Pancreas (tissue), 10 donors: ENCODE measurements around the gene ACAA1. TPM values are rescaled to one million over a fixed set of nuclear protein-coding genes. Genes with fewer than 3 reads are reported as not detected.
"Not testable (repeated sequence)": the region's sequence is repeated elsewhere in the genome, so short reads cannot be mapped to it uniquely, and the experiment has no call there.

Experiments used
- ATAC-seq, 4 donors: fragments of 200-7000 bp; cut with Tn5 transposase; one replicate each; pipeline versions ENCODE4 v1.8.0 to v1.9.1; 2020; ENCODE audit warnings: mild to moderate bottlenecking in 4 of 4, moderate library complexity in 4 of 4
- DNase-seq, 6 donors: peaks; one replicate each; pipeline ENCODE4 v3.0.0-alpha.2; 2020
- FAIRE-seq: peaks from 2 replicates; lab custom pipeline; 2012; peaks lifted over from hg19 to GRCh38; lab: Jason Lieb, UNC
- H3K27ac ChIP-seq, 4 donors: fragments of 200-600 bp; sonication (generic); 1 replicate in 3 of 4; 2 replicates in 1 of 4; pipeline versions ENCODE4 v1.5.0 to v1.8.0; 2020
- H3K27me3 ChIP-seq, 4 donors: fragments of 200-600 bp; one replicate each; pipeline ENCODE4 v1.8.0; 2021
- H3K36me3 ChIP-seq, 3 donors: fragments of 200-600 bp; sonication (generic) in 1 of 3; one replicate each; pipeline versions ENCODE4 v1.5.0 to v1.8.0; 2020 to 2021
- H3K4me1 ChIP-seq, 3 donors: fragments of 200-600 bp; one replicate each; pipeline ENCODE4 v1.8.0; 2021
- H3K4me3 ChIP-seq, 4 donors: fragments of 200-600 bp; sonication (generic) in 2 of 4; one replicate each; pipeline versions ENCODE4 v1.5.0 to v1.8.0; 2020 to 2021
- H3K9me3 ChIP-seq, 4 donors: fragments of 200-600 bp; one replicate each; pipeline ENCODE4 v1.8.0; 2021
- WGBS, 2 donors: extraction: QIAGEN DNeasy Blood & Tissue Kit; methylation state at CpG; one replicate each; pipeline ENCODE4 v1.1.7; 2013; 5-methylcytosine and 5-hydroxymethylcytosine counted together
- intact Hi-C, 3 donors: fragments of 100-400 bp; cut with DNase I; formaldehyde crosslinking; loops; one replicate each; pipeline versions ENCODE4 v1.11.1 to v1.14.2; 2022
- polyA plus RNA-seq, 2 donors: library from polyadenylated mRNA; stranded (reverse); fragments of 200-250 nt; gene quantifications; one replicate each; pipeline ENCODE4 v1.2.3, GENCODE V29; 2013
- total RNA-seq, 6 donors: library from RNA; stranded (reverse); fragmentation: NEBNext Ultra II Directional in 4 of 6; extraction: Animal tissue kit (Norgen Biotek cat#: 25700) in 4 of 6; gene quantifications; one replicate each; pipeline versions ENCODE4 v1.2.1 to v1.2.4, GENCODE V29; 2021 to 2023
- TF ChIP-seq, protein P1 (sequence below), 4 donors: fragments of 200-600 bp; sonication (generic) in 3 of 4; IDR thresholded peaks; one replicate each; pipeline versions ENCODE4 v1.5.0 to v1.8.0; 2021; ENCODE audit warnings: antibody characterized with exemption in 4 of 4
- donor health status: healthy with polysubstance abuse.
- donor health status: DM: no; HTN: no; CAD: no; lungs with moderate emphysema.
- donor health status: DM: no; HTN: no; CAD: no.
- donor health status: control.
- donor health status: control.
- donor health status: Bipolar disorder and iron deficiency.
- donor health status: DM: yes; HTN: yes; CAD: no.
- donor health status: DM: no; HTN: no; CAD: no.
- donor health status: DM: no; HTN: no; CAD: no.
- donor health status: DM: yes; HTN: yes; CAD: no.

Gene ACAA1
- total and polyA plus RNA-seq, 8 donors: 44.2 to 110 (median 59.3) TPM

DNA sequence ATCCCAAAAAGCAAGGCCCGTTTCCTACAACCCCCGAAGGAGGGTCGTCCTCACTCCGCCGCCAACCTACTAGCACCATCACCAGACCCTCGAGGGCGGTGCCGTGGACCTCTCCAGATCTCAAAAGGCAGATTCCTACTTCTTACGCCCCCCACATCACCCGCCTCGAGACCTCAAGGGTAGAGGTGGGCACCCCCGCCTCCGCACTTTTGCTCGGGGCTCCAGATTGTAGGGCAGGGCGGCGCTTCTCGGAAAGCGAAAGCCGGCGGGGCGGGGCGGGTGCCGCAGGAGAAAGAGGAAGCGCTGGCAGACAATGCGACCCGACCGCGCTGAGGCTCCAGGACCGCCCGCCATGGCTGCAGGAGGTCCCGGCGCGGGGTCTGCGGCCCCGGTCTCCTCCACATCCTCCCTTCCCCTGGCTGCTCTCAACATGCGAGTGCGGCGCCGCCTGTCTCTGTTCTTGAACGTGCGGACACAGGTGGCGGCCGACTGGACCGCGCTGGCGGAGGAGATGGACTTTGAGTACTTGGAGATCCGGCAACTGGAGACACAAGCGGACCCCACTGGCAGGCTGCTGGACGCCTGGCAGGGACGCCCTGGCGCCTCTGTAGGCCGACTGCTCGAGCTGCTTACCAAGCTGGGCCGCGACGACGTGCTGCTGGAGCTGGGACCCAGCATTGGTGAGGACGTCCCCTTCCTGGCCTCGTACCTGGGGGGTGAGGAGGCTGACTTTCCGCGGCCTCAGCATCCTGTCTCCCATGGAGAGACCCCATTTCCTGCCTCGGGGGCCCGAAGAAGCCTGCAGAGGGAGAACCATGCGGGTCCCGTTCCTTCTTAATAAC, 1.6 kb upstream of the ACAA1 start, which contains the start of gene MYD88:
Gene MYD88 (plus strand): TSS at position 313 of the 842 bp plus-strand sequence. CDS start 40 bp downstream, at position 353.
- H3K36me3 ChIP-seq: peaks cover 0 to 8% (median 7%) of the 10 kb centered on the region in 3 donors
- TF ChIP-seq, protein P1, sequence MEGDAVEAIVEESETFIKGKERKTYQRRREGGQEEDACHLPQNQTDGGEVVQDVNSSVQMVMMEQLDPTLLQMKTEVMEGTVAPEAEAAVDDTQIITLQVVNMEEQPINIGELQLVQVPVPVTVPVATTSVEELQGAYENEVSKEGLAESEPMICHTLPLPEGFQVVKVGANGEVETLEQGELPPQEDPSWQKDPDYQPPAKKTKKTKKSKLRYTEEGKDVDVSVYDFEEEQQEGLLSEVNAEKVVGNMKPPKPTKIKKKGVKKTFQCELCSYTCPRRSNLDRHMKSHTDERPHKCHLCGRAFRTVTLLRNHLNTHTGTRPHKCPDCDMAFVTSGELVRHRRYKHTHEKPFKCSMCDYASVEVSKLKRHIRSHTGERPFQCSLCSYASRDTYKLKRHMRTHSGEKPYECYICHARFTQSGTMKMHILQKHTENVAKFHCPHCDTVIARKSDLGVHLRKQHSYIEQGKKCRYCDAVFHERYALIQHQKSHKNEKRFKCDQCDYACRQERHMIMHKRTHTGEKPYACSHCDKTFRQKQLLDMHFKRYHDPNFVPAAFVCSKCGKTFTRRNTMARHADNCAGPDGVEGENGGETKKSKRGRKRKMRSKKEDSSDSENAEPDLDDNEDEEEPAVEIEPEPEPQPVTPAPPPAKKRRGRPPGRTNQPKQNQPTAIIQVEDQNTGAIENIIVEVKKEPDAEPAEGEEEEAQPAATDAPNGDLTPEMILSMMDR (IDR thresholded peaks at IDR 0.05): no peak
- H3K27ac ChIP-seq: peak within 1 kb of the TSS; percentile 83 to 96 (median 94)
- no peaks in the 10 kb centered on the region for H3K9me3 ChIP-seq
- intact Hi-C loops: no loop called here
- peak; percentile 22 to 69 (median 51) for ATAC-seq
- H3K4me3 ChIP-seq: peak within 1 kb of the TSS; percentile 53 to 93 (median 84)
- WGBS, 2 donors: 2% methylated on average over 65 of the region's 65 CpGs
- FAIRE-seq: no peak
- DNase-seq: peak; percentile 62 to 88 (median 76)
- peaks cover 23 to 38% (median 27%) of the 10 kb centered on the region in 3 donors for H3K4me1 ChIP-seq
- H3K27me3 ChIP-seq: no peaks in the 10 kb centered on the region

DNA sequence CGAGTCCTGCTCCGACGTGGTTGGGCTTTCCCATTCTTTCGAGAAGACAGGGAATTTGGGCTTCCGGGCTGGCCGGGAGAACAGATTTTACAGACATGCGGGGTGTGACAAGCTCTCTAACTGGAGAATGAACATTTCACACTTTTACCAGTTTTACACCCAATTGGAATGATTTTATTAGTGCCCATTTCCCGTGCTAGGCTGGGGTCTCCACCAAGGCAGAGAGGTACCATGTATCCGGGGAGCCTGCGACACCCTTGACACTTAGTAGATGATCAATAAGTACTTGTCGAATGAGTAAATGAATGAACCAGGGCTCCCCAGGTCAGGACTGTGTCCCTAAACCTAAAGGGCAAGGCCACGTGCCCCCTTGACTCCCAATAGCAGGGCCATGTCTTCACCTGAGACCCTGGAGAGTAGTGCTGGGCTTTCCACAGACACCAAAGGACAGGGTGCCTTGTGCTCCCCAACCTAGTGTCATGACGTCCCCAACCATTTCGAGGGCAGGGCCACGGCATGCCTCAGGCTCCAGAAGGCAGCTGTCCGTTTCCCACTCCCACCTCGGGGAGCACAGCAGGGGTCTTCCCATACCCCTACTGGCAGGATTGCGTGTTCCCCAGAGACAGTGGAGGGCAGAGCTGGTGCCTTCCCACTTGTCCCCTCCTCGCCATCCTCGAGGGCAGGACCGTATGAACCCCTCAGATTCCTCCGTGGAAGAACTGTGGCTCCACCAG, 855 bp upstream of the ACAA1 start:
- Histone ChIP-seq H3K4me1 (peaks cover 25 to 38% (median 33%) of the 10 kb centered on the region in 3 donors), H3K9me3 (no peaks in the 10 kb centered on the region), H3K27me3 (no peaks in the 10 kb centered on the region), H3K36me3 (peaks cover 0 to 9% (median 8%) of the 10 kb centered on the region in 3 donors), H3K4me3 (peak overlapping the region; percentile 53 to 93 (median 84)), H3K27ac (peak overlapping the region; percentile 83 to 96 (median 94))
- TF ChIP-seq, protein P1 (IDR thresholded peaks at IDR 0.05): no peak
- peak in 3 of 4 donors; percentile 22 to 33 (median 25) for ATAC-seq
- intact Hi-C loops: no loop called here
- 15 to 17% methylated on average over 22 of the region's 22 CpGs for WGBS, 2 donors
- DNase-seq: peak in 1 of 6 donors; percentile 73
- no peak for FAIRE-seq

DNA sequence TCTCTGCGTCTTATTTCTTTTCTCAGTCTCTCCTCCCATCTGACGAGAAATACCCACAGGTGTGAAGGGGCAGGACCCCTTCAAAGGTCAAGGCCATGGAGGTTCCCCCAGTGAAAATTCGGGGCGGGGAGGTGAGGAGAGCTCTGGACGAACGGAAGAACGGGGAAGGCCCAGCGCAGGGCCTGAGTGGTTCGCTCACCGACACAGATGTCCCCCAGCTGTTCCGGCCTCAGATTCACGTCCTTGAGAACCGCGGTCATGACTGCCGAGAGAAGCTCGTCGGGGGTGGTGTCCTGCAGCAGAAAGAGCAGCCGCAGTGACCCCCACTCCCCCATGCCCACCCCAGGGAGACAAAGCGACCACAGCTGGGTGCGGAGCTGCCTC, 542 bp downstream of the ACAA1 start:
- Histone ChIP-seq H3K4me1 (peaks cover 25 to 44% (median 38%) of the 10 kb centered on the region in 3 donors), H3K36me3 (peaks cover 0 to 10% (median 6%) of the 10 kb centered on the region in 3 donors), H3K27ac (peak overlapping the region; percentile 72 to 83 (median 78)), H3K4me3 (peak overlapping the region; percentile 65 to 93 (median 88)), H3K27me3 (no peaks in the 10 kb centered on the region), H3K9me3 (no peaks in the 10 kb centered on the region)
- ATAC-seq: peak in 2 of 4 donors; percentile 21 to 28
- FAIRE-seq: no peak
- WGBS, 2 donors: 0 to 1% methylated on average over 20 of the region's 20 CpGs
- intact Hi-C loops: no loop called here
- DNase-seq: peak in 4 of 6 donors; percentile 51 to 60 (median 54)
- TF ChIP-seq, protein P1 (IDR thresholded peaks at IDR 0.05): no peak

DNA sequence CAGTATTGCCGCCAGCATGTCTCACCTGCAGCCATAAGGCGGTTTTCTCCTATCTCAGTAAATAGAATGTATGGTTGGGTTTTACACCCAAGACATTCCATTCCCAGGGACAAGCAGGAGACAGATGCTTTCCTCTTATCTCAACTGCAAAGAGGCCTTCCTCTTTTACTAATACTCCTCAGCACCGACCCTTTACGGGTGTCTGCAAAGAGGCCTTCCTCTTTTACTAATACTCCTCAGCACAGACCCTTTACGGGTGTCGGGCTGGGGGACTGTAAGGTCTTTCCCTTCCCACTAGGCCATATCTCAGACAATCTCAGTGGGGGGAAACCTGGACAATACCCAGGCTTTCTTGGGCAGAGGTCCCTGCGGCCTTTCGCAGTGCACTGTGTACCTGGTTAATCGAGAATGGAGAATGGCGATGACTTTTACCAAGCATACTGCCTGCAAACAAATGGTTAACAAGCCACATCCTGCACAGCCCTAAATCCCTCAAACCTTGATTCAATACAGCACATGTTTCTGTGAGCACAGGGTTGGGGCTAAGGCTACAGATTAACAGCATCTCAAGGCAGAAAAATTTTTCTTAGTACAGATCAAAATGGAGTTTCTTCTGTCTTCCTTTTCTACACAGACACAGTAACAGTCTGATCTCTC, 1.2 kb downstream of the ACAA1 start:
- DNase-seq, intact Hi-C loops, ATAC-seq, FAIRE-seq, H3K27me3 ChIP-seq, H3K9me3 ChIP-seq: not testable (repeated sequence)
- H3K4me3 ChIP-seq: peak overlapping the region; percentile 65 to 93 (median 88)
- peaks cover 25 to 44% (median 38%) of the 10 kb centered on the region in 3 donors for H3K4me1 ChIP-seq
- peaks cover 0 to 16% (median 9%) of the 10 kb centered on the region in 3 donors for H3K36me3 ChIP-seq
- peak overlapping the region; percentile 30 to 83 (median 77) for H3K27ac ChIP-seq
- WGBS, 2 donors: 24 to 27% methylated on average over 10 of the region's 10 CpGs

DNA sequence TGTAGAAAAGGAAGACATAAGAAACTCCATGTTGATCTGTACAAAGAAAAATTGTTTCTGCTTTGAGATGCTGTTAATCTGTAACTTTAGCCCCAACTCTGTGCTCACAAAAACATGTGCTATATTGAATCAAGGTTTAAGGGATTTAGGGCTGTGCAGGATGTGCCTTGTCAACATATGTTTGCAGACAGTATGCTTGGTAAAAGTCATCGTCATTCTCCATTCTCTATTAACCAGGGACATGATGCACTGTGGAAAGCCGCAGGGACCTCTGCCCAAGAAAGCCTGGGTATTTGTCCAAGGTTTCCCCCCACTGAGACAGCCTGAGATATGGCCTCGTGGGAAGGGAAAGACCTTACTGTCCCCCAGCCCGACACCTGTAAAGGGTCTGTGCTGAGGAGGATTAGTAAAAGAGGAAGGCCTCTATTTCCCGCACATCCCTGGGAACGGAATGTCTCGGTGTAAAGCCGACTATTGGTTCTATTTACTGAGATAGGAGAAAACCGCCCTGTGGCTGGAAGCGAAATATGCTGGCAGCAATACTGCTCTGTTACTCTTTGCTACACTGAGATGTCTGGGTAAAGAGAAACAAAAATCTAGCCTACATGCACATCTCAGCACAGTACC, 2.3 kb downstream of the ACAA1 start:
- H3K4me1 ChIP-seq: peaks cover 25 to 39% (median 38%) of the 10 kb centered on the region in 3 donors
- peak overlapping the region in 2 of 4 donors; percentile 93 for H3K4me3 ChIP-seq
- peaks cover 0 to 27% (median 9%) of the 10 kb centered on the region in 3 donors for H3K36me3 ChIP-seq
- ATAC-seq, FAIRE-seq, DNase-seq, H3K9me3 ChIP-seq, H3K27me3 ChIP-seq, intact Hi-C loops: not testable (repeated sequence)
- H3K27ac ChIP-seq: peak overlapping the region; percentile 49 to 76 (median 65)
- WGBS, 2 donors: 40 to 44% methylated on average over 10 of the region's 10 CpGs
